Kidney capillary endothelial cell (primary cell): ENCODE data around the gene FLYWCH2.
"Not testable (repeated sequence)": the region's sequence is repeated elsewhere in the genome, so short reads cannot be mapped to it uniquely, and the experiment has no call there.

ENCODE experiments used
- DNase-seq: peaks from one replicate; pipeline ENCODE4 v3.0.0-alpha.2; 2018; ENCODE audit warnings: low spot score

Gene FLYWCH2

GRCh38 chr16:2912330-2913199, 29.6 kb downstream of the FLYWCH2 start:
- no peak for DNase-seq

GRCh38 chr16:2913603-2914002, 30.6 kb downstream of the FLYWCH2 start:
- DNase-seq = no peak

GRCh38 chr16:2914233-2914632, 31.2 kb downstream of the FLYWCH2 start:
- DNase-seq = no peak

- DNase-seq = no peak
Observed at GRCh38 chr16:2915196-2915929, 32.3 kb downstream of the FLYWCH2 start.

GRCh38 chr16:2919511-2920255, 36.7 kb downstream of the FLYWCH2 start:
- DNase-seq = peak; percentile 60

GRCh38 chr16:2923481-2923880, 40.5 kb downstream of the FLYWCH2 start:
- DNase-seq = no peak

GRCh38 chr16:2924901-2925755, 42.1 kb downstream of the FLYWCH2 start:
- DNase-seq = no peak

- no peak for DNase-seq
Observed at GRCh38 chr16:2925951-2926649, 43.1 kb downstream of the FLYWCH2 start.

- no peak for DNase-seq
Observed at GRCh38 chr16:2926650-2926999, 43.6 kb downstream of the FLYWCH2 start.

GRCh38 chr16:2927010-2927646, 44.1 kb downstream of the FLYWCH2 start:
- peak; percentile 77 for DNase-seq

- DNase-seq = not testable (repeated sequence)
Observed at GRCh38 chr16:2928151-2928550, 45.1 kb downstream of the FLYWCH2 start.

- DNase-seq = no peak
Observed at GRCh38 chr16:2928796-2929195, 45.8 kb downstream of the FLYWCH2 start.

- no peak for DNase-seq
Observed at GRCh38 chr16:2929693-2930092, 46.7 kb downstream of the FLYWCH2 start.

- no peak for DNase-seq
Observed at GRCh38 chr16:2930236-2930635, 47.2 kb downstream of the FLYWCH2 start.

GRCh38 chr16:2931231-2931914, 48.4 kb downstream of the FLYWCH2 start:
- DNase-seq = not testable (repeated sequence)

- no peak for DNase-seq
Observed at GRCh38 chr16:2933136-2933535, 50.1 kb downstream of the FLYWCH2 start.

GRCh38 chr16:2933701-2934100, 50.7 kb downstream of the FLYWCH2 start:
- DNase-seq = no peak

- no peak for DNase-seq
Observed at GRCh38 chr16:2934450-2934849, 51.4 kb downstream of the FLYWCH2 start.

GRCh38 chr16:2936436-2937011, 53.5 kb downstream of the FLYWCH2 start:
- DNase-seq = no peak

GRCh38 chr16:2937170-2937569, 54.2 kb downstream of the FLYWCH2 start:
- no peak for DNase-seq
